Neural cell (in vitro differentiated cells): ENCODE results near the gene PLXNA4. TPM values are rescaled to one million over a fixed set of nuclear protein-coding genes. Genes with fewer than 3 reads are reported as not detected.

Experiments
- H2AFZ ChIP-seq: fragments of 200-600, 300-800 bp; sonication (generic), shearing (Covaris generic); 2 replicates; pipeline ENCODE4 v1.6.0; 2014; ENCODE audit warnings: low read depth, mild to moderate bottlenecking, antibody characterized with exemption, low read length, moderate library complexity
- H3F3A ChIP-seq: fragments of 200-600 bp; shearing (Covaris generic); 2 replicates; pipeline ENCODE4 v1.6.1; 2016; ENCODE audit warnings: mild to moderate bottlenecking, moderate library complexity, mixed read lengths, antibody characterized with exemption, low read length; ENCODE audit not compliant: insufficient read depth, poor library complexity, severe bottlenecking
- H3K27ac ChIP-seq: fragments of 200-600, 300-800 bp; sonication (generic), shearing (Covaris generic); 2 replicates; pipeline ENCODE4 v1.5.1; 2014; ENCODE audit warnings: mild to moderate bottlenecking, low read length, moderate library complexity
- H3K27me3 ChIP-seq: fragments of 300-800, 200-600 bp; sonication (generic), shearing (Covaris generic); 2 replicates; pipeline ENCODE4 v1.6.0; 2014; ENCODE audit warnings: mild to moderate bottlenecking, low read depth, low read length, moderate library complexity; ENCODE audit not compliant: insufficient read depth
- H3K36me3 ChIP-seq: fragments of 300-800, 200-600 bp; sonication (generic), shearing (Covaris generic); 2 replicates; pipeline ENCODE4 v1.5.1; 2014; ENCODE audit warnings: mild to moderate bottlenecking, antibody characterized with exemption, low read length, moderate library complexity; ENCODE audit not compliant: insufficient read depth
- H3K4me2 ChIP-seq: fragments of 300-800, 200-600 bp; sonication (generic), shearing (Covaris generic); 2 replicates; pipeline ENCODE4 v1.6.0; 2014; ENCODE audit warnings: mild to moderate bottlenecking, low read length
- H3K4me3 ChIP-seq: fragments of 300-800, 200-600 bp; sonication (generic), shearing (Covaris generic); 2 replicates; pipeline ENCODE4 v1.5.1; 2014; ENCODE audit warnings: mild to moderate bottlenecking, low read length, moderate library complexity
- H3K79me2 ChIP-seq: fragments of 200-600 bp; shearing (Covaris generic); replicated peaks from 2 replicates; pipeline ENCODE4 v1.6.0; 2014; ENCODE audit warnings: mild to moderate bottlenecking, low read length, moderate library complexity; ENCODE audit not compliant: insufficient read depth
- H3K9ac ChIP-seq: fragments of 300-800, 200-600 bp; sonication (generic), shearing (Covaris generic); 2 replicates; pipeline ENCODE4 v1.6.1; 2016; ENCODE audit warnings: mild to moderate bottlenecking, low read length, mixed read lengths
- H3K9me2 ChIP-seq: fragments of 200-600 bp; shearing (Covaris generic); 2 replicates; pipeline ENCODE4 v1.6.1; 2016; ENCODE audit warnings: mild to moderate bottlenecking, low read length, mixed read lengths; ENCODE audit not compliant: insufficient read depth
- H3K9me3 ChIP-seq: fragments of 200-600, 300-800 bp; sonication (generic), shearing (Covaris generic); 2 replicates; pipeline ENCODE4 v1.6.1; 2016; ENCODE audit warnings: mild to moderate bottlenecking, mixed run types, low read length, moderate library complexity, mixed read lengths
- H4K20me1 ChIP-seq: fragments of 200-600 bp; shearing (Covaris generic); 2 replicates; pipeline ENCODE4 v1.6.1; 2016; ENCODE audit warnings: mild to moderate bottlenecking, mixed run types; ENCODE audit not compliant: insufficient read depth
- EP300 ChIP-seq: fragments of 450-650 bp; conservative IDR thresholded peaks from 2 replicates; pipeline ENCODE4 v1.6.1; 2014; ENCODE audit warnings: antibody characterized with exemption, mild to moderate bottlenecking, moderate library complexity; ENCODE audit not compliant: poor library complexity, severe bottlenecking
- EZH2 ChIP-seq: fragments of 200-600, 300-800 bp; shearing (Covaris generic), sonication (generic); IDR thresholded peaks from 2 replicates; pipeline ENCODE4 v1.6.1; 2014; ENCODE audit warnings: antibody characterized with exemption, low read length, borderline replicate concordance, mild to moderate bottlenecking; ENCODE audit not compliant: insufficient read depth, poor library complexity, severe bottlenecking
- MXI1 ChIP-seq: fragments of 450-650 bp; conservative IDR thresholded peaks from 2 replicates; pipeline ENCODE4 v1.6.1; 2014; ENCODE audit warnings: antibody characterized with exemption, mild to moderate bottlenecking; ENCODE audit not compliant: poor library complexity, severe bottlenecking
- POLR2AphosphoS5 ChIP-seq: IDR thresholded peaks from 2 replicates; pipeline ENCODE4 v1.6.1; 2012
- RAD21 ChIP-seq: fragments of 450-650 bp; conservative IDR thresholded peaks from 2 replicates; pipeline ENCODE4 v1.6.1; 2014; ENCODE audit warnings: antibody characterized with exemption, mild to moderate bottlenecking, moderate library complexity
- SMC3 ChIP-seq: fragments of 450-650 bp; conservative IDR thresholded peaks from 2 replicates; pipeline ENCODE4 v1.6.1; 2014; ENCODE audit warnings: antibody characterized with exemption, mild to moderate bottlenecking, moderate library complexity; ENCODE audit not compliant: poor library complexity
- TAF1 ChIP-seq: IDR thresholded peaks from 2 replicates; pipeline ENCODE4 v1.6.1; 2012; ENCODE audit warnings: low read depth
- polyA plus RNA-seq: library from polyadenylated mRNA; depleted of rRNA; stranded (reverse); fragments of >200 nt; gene quantifications from 2 replicates; pipeline ENCODE4 v1.2.3, GENCODE V29; 2014
- TF ChIP-seq, protein P1 (sequence below): IDR thresholded peaks from 2 replicates; pipeline ENCODE4 v1.6.1; 2012; ENCODE audit warnings: borderline replicate concordance
- TF ChIP-seq, protein P2 (sequence below): fragments of 450-650 bp; IDR thresholded peaks from 2 replicates; pipeline ENCODE4 v1.5.1; 2014; ENCODE audit warnings: antibody characterized with exemption, mild to moderate bottlenecking, moderate library complexity; ENCODE audit not compliant: poor library complexity, severe bottlenecking

Gene PLXNA4
- polyA plus RNA-seq, 1 donor from 2014 or later: 7.2 TPM

DNA sequence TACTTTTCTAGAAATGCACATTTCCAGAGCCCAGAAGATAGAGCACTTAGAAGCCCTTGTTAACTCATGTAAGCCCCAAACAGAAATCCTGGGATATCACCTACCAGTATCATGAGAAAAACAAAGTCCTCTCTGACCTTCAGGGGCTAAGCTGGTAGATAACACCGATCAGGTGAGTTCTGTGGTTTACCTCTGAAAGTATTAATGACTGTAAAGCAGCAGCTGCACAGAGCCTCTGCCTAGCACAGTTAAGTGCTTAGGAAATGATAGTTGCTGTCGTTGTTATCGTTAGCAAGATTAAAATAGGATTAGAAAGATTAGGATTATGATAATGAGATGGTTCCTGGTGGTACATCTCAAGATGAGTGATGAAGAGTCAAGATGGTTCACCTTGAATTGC lies 64.9 kb downstream of the PLXNA4 start:
- H3K9me2 ChIP-seq: no peaks in the 10 kb centered on the region
- H3K36me3 ChIP-seq: no peaks in the 10 kb centered on the region
- no peak overlapping the region for H2AFZ ChIP-seq
- no peaks in the 10 kb centered on the region for H3K27me3 ChIP-seq
- no peaks in the 10 kb centered on the region for H3K9me3 ChIP-seq
- TF ChIP-seq POLR2AphosphoS5: no peak
- TF ChIP-seq RAD21: no peak
- no peak for TF ChIP-seq EP300
- TF ChIP-seq SMC3: no peak
- H3K27ac ChIP-seq: no peak overlapping the region
- H3K79me2 ChIP-seq: no peaks in the 10 kb centered on the region
- H3F3A ChIP-seq: no peaks in the 10 kb centered on the region
- H3K4me3 ChIP-seq: no peak overlapping the region
- H4K20me1 ChIP-seq: no peaks in the 10 kb centered on the region
- no peak overlapping the region for H3K4me2 ChIP-seq
- H3K9ac ChIP-seq: no peak overlapping the region

DNA sequence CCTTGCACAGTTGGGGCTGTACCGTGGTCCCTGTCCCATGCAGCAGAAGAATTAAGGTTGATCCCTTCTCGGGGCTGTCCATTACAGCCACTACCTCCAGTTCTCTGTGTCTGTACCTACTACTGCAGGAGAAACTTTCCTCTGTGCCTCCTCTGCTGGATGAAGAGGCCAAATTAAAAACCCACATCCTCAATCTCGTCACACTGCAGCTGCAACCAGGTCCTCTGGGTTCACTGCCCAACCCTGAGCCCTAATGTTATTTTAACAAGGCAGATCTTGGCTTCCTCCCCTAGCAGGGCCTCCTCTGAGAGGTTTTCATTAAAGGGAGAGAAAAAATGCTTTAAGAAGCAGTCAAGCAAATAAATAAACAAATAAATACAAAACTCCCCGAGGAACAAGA lies 66.6 kb downstream of the PLXNA4 start:
- Histone ChIP-seq H3K4me2 (no peak overlapping the region), H3K4me3 (no peak overlapping the region), H3K79me2 (no peaks in the 10 kb centered on the region), H3K27me3 (no peaks in the 10 kb centered on the region), H2AFZ (no peak overlapping the region), H3K9me2 (no peaks in the 10 kb centered on the region), H3K9ac (no peak overlapping the region), H3K9me3 (no peaks in the 10 kb centered on the region), H3K27ac (no peak overlapping the region), H4K20me1 (no peaks in the 10 kb centered on the region), H3K36me3 (no peaks in the 10 kb centered on the region), H3F3A (no peaks in the 10 kb centered on the region)
- no peak for TF ChIP-seq POLR2AphosphoS5
- TF ChIP-seq, protein P1, sequence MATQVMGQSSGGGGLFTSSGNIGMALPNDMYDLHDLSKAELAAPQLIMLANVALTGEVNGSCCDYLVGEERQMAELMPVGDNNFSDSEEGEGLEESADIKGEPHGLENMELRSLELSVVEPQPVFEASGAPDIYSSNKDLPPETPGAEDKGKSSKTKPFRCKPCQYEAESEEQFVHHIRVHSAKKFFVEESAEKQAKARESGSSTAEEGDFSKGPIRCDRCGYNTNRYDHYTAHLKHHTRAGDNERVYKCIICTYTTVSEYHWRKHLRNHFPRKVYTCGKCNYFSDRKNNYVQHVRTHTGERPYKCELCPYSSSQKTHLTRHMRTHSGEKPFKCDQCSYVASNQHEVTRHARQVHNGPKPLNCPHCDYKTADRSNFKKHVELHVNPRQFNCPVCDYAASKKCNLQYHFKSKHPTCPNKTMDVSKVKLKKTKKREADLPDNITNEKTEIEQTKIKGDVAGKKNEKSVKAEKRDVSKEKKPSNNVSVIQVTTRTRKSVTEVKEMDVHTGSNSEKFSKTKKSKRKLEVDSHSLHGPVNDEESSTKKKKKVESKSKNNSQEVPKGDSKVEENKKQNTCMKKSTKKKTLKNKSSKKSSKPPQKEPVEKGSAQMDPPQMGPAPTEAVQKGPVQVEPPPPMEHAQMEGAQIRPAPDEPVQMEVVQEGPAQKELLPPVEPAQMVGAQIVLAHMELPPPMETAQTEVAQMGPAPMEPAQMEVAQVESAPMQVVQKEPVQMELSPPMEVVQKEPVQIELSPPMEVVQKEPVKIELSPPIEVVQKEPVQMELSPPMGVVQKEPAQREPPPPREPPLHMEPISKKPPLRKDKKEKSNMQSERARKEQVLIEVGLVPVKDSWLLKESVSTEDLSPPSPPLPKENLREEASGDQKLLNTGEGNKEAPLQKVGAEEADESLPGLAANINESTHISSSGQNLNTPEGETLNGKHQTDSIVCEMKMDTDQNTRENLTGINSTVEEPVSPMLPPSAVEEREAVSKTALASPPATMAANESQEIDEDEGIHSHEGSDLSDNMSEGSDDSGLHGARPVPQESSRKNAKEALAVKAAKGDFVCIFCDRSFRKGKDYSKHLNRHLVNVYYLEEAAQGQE: no peak
- TF ChIP-seq EZH2: no peak
- TF ChIP-seq EP300: no peak
- TF ChIP-seq, protein P2, sequence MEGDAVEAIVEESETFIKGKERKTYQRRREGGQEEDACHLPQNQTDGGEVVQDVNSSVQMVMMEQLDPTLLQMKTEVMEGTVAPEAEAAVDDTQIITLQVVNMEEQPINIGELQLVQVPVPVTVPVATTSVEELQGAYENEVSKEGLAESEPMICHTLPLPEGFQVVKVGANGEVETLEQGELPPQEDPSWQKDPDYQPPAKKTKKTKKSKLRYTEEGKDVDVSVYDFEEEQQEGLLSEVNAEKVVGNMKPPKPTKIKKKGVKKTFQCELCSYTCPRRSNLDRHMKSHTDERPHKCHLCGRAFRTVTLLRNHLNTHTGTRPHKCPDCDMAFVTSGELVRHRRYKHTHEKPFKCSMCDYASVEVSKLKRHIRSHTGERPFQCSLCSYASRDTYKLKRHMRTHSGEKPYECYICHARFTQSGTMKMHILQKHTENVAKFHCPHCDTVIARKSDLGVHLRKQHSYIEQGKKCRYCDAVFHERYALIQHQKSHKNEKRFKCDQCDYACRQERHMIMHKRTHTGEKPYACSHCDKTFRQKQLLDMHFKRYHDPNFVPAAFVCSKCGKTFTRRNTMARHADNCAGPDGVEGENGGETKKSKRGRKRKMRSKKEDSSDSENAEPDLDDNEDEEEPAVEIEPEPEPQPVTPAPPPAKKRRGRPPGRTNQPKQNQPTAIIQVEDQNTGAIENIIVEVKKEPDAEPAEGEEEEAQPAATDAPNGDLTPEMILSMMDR: no peak
- no peak for TF ChIP-seq TAF1
- TF ChIP-seq MXI1: no peak
- TF ChIP-seq RAD21: no peak
- TF ChIP-seq SMC3: no peak
